Measurements from ENCODE around the gene HINT2. TPM values are rescaled to one million over a fixed set of nuclear protein-coding genes. Genes with fewer than 3 reads are reported as not detected.

The HINT2 gene
- polyA plus RNA-seq, 3 donors, result 46.1 to 56.8 (median 53.5) TPM

GRCh38 chr9:35841645-35841900, 26.7 kb upstream of the HINT2 start:
- no peak for DNase-seq (ENCODE audit: low read depth in 3 of 3, low spot score in 2 of 3)

GRCh38 chr9:35840881-35841644, 26.2 kb upstream of the HINT2 start:
- DNase-seq (ENCODE audit: low read depth in 3 of 3, low spot score in 2 of 3), result no peak

GRCh38 chr9:35839926-35840325, 25.1 kb upstream of the HINT2 start:
- no peak for DNase-seq (ENCODE audit: low read depth in 3 of 3, low spot score in 2 of 3)

- no peak for DNase-seq (ENCODE audit: low read depth in 3 of 3, low spot score in 2 of 3)
These were observed 21.8 kb upstream of the HINT2 start for GRCh38 chr9:35836595-35836994.

- no peak for DNase-seq (ENCODE audit: low read depth in 3 of 3, low spot score in 2 of 3)
These were observed 20.9 kb upstream of the HINT2 start for GRCh38 chr9:35835766-35836165.

GRCh38 chr9:35835216-35835632, 20.4 kb upstream of the HINT2 start:
- DNase-seq (ENCODE audit: low read depth in 3 of 3, low spot score in 2 of 3), result no peak

GRCh38 chr9:35834260-35835215, 19.7 kb upstream of the HINT2 start:
- DNase-seq (ENCODE audit: low read depth in 3 of 3, low spot score in 2 of 3), result no peak

GRCh38 chr9:35832814-35833213, 18.0 kb upstream of the HINT2 start:
- no peak for DNase-seq (ENCODE audit: low read depth in 3 of 3, low spot score in 2 of 3)

GRCh38 chr9:35831040-35831439, 16.2 kb upstream of the HINT2 start:
- no peak for DNase-seq (ENCODE audit: low read depth in 3 of 3, low spot score in 2 of 3)

- DNase-seq (ENCODE audit: low read depth in 3 of 3, low spot score in 2 of 3), result no peak
These were observed 14.9 kb upstream of the HINT2 start for GRCh38 chr9:35829764-35830096.

- peak in 2 of 3 donors; percentile 89 to 91 for DNase-seq (ENCODE audit: low read depth in 3 of 3, low spot score in 2 of 3)
These were observed 14.4 kb upstream of the HINT2 start, which contains the start of gene TMEM8B for GRCh38 chr9:35829084-35829763. TSS of gene TMEM8B (plus strand) at chr9:35829228. CDS start at chr9:35829448, 220 bp downstream.

- no peak for DNase-seq (ENCODE audit: low read depth in 3 of 3, low spot score in 2 of 3)
These were observed 13.9 kb upstream of the HINT2 start, which contains the start of gene FAM221B for GRCh38 chr9:35828716-35829083. TSS of gene FAM221B (minus strand) at chr9:35828732. CDS start at chr9:35826161, 2,571 bp downstream.

- DNase-seq (ENCODE audit: low read depth in 3 of 3, low spot score in 2 of 3), result no peak
These were observed 12.6 kb upstream of the HINT2 start for GRCh38 chr9:35827486-35827885.

GRCh38 chr9:35826071-35826701, 11.3 kb upstream of the HINT2 start:
- peak in 1 of 3 donors; percentile 51 for DNase-seq (ENCODE audit: low read depth in 3 of 3, low spot score in 2 of 3)

- no peak for DNase-seq (ENCODE audit: low read depth in 3 of 3, low spot score in 2 of 3)
These were observed 8.1 kb upstream of the HINT2 start for GRCh38 chr9:35822926-35823325.

- DNase-seq (ENCODE audit: low read depth in 3 of 3, low spot score in 2 of 3), result no peak
These were observed 5.2 kb upstream of the HINT2 start for GRCh38 chr9:35820076-35820475.

- DNase-seq (ENCODE audit: low read depth in 3 of 3, low spot score in 2 of 3), result no peak
These were observed 3.5 kb upstream of the HINT2 start for GRCh38 chr9:35818341-35818740.

GRCh38 chr9:35816708-35817107, 1.9 kb upstream of the HINT2 start:
- DNase-seq (ENCODE audit: low read depth in 3 of 3, low spot score in 2 of 3), result no peak

- DNase-seq (ENCODE audit: low read depth in 3 of 3, low spot score in 2 of 3), result no peak
These were observed 569 bp downstream of the HINT2 start for GRCh38 chr9:35814106-35814840.

GRCh38 chr9:35813434-35814105, 1.3 kb downstream of the HINT2 start:
- no peak for DNase-seq (ENCODE audit: low read depth in 3 of 3, low spot score in 2 of 3)

Measured in right renal cortex interstitium (tissue), 3 donors.